OCI-LY1 (cell line): ENCODE data around the gene FAM13C.

ENCODE experiments used
- EZH2 ChIP-seq: fragments of 200-600 bp; sonication (generic), shearing (Covaris generic); IDR thresholded peaks from 2 replicates; pipeline ENCODE4 v1.8.0; 2017; ENCODE audit warnings: borderline replicate concordance, mixed run types, mild to moderate bottlenecking, antibody characterized with exemption, low read length, moderate library complexity, mixed read lengths
- TF ChIP-seq, protein P1 (sequence below): fragments of 200-600 bp; sonication (generic), shearing (Covaris generic); IDR thresholded peaks from 2 replicates; pipeline ENCODE4 v1.5.1; 2017; ENCODE audit warnings: mild to moderate bottlenecking, antibody characterized with exemption, low read length, moderate library complexity, mixed read lengths

DNA sequence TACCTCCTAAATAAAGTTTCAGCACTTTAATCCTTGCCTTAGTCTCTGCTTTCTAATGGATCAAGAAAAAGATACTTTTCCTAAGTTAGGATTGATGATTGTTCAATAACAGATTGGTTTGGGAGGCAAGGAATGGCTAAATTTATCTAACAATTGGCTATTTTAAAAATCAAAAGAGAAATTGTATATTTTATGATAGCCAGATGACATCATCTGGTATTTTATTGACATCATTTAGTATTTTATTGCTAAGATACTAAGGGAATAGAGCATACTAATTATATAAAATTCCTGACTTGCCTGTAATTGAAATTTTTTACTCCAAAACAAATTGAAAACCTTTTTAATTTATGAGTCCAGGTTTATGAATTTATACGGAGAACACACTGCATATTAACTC lies 19.3 kb upstream of the FAM13C start:
- TF ChIP-seq, protein P1, sequence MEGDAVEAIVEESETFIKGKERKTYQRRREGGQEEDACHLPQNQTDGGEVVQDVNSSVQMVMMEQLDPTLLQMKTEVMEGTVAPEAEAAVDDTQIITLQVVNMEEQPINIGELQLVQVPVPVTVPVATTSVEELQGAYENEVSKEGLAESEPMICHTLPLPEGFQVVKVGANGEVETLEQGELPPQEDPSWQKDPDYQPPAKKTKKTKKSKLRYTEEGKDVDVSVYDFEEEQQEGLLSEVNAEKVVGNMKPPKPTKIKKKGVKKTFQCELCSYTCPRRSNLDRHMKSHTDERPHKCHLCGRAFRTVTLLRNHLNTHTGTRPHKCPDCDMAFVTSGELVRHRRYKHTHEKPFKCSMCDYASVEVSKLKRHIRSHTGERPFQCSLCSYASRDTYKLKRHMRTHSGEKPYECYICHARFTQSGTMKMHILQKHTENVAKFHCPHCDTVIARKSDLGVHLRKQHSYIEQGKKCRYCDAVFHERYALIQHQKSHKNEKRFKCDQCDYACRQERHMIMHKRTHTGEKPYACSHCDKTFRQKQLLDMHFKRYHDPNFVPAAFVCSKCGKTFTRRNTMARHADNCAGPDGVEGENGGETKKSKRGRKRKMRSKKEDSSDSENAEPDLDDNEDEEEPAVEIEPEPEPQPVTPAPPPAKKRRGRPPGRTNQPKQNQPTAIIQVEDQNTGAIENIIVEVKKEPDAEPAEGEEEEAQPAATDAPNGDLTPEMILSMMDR: no peak
- no peak for TF ChIP-seq EZH2
